Fibroblast of lung (primary cell): ENCODE results near the gene PPIL4.

Experiments
- EZH2 ChIP-seq: IDR thresholded peaks from 2 replicates; pipeline ENCODE4 v1.5.1; 2012; ENCODE audit warnings: low read length, control low read depth, mild to moderate bottlenecking; ENCODE audit errors: missing control alignments
- TF ChIP-seq, protein P1 (sequence below), 2 donors: IDR thresholded peaks in 1 of 2; conservative IDR thresholded peaks in 1 of 2; 1 replicate in 1 of 2; 2 replicates in 1 of 2; pipeline ENCODE4 v1.5.1; 2011 to 2012; ENCODE audit warnings: low read length in 2 of 2, control low read depth in 1 of 2, inconsistent platforms in 1 of 2, low read depth in 1 of 2, mild to moderate bottlenecking in 1 of 2

DNA sequence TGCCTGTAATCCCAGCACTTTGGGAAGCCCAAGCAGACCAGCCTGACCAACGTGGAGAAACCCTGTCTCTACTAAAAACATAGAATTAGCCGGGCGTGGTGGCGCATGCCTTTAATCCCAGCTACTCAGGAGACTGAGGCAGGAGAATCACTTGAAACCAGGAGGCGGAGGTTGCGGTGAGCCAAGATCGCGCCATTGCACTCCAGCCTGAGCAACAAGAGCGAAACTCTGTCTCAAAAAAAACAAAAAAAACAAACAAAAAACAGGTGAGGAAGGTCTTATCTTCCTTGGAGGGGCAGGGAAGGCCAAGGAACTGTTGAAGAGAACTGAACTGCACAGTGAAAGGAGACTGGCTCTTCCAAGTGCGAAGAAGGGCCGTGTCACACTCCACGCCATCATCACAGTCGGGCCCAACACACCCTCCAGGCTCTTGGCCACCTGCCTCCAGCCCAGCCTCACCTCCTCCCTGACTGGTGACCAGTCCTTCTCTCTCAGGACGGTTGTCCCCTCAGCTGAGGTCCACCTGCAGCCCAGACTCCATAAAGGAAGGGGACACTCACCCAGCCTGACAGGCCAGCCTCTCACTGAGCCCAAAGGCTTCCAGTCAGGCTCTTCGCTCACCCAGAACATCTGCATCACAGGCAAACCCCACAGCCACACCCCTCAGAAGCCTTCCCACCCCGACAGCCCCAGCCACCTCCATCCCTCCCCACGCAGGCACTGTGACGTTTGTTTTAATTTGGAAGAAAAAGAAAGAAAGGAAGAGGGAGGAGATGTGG, 65.2 kb downstream of the PPIL4 start:
- TF ChIP-seq, protein P1, sequence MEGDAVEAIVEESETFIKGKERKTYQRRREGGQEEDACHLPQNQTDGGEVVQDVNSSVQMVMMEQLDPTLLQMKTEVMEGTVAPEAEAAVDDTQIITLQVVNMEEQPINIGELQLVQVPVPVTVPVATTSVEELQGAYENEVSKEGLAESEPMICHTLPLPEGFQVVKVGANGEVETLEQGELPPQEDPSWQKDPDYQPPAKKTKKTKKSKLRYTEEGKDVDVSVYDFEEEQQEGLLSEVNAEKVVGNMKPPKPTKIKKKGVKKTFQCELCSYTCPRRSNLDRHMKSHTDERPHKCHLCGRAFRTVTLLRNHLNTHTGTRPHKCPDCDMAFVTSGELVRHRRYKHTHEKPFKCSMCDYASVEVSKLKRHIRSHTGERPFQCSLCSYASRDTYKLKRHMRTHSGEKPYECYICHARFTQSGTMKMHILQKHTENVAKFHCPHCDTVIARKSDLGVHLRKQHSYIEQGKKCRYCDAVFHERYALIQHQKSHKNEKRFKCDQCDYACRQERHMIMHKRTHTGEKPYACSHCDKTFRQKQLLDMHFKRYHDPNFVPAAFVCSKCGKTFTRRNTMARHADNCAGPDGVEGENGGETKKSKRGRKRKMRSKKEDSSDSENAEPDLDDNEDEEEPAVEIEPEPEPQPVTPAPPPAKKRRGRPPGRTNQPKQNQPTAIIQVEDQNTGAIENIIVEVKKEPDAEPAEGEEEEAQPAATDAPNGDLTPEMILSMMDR (conservative IDR thresholded peaks at IDR 0.05 in 1 of 2, IDR thresholded peaks at IDR 0.05 in 1 of 2; ENCODE audit: low read depth in 1 of 2, low read length in 2 of 2): no peak
- TF ChIP-seq EZH2: no peak
